ENCODE data around the gene CLTB. TPM values are rescaled to one million over a fixed set of nuclear protein-coding genes. Genes with fewer than 3 reads are reported as not detected.

Gene CLTB
- total and polyA plus RNA-seq, 2 of the 4 experiments (the other 2 are of a cell fraction) = 87.6 to 99.9 TPM

DNA sequence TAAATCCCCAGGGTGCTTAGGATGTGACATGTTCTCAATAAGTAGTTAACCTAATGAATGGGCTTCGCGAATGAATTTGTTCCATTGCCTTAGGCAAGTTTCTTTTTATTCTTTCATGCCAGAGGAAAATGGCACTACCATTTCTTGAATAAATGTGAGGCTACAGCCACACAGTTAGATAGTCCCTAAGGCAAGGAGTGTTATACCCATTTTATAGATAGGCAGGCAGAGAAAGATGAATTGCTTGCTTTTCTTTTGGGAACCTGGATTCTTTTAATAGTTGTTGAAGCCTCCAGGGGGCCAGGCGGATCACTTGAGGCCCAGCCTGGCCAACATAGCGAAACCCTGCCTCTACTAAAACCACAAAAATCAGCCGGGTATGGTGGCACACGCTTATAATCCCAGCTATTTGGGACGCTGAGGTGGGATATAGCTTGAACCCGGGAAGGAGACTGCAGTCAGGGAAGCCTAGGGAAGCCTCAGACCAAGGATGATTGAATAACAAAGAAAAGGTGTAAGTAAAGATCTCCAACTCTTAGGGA is 28.9 kb downstream of the CLTB start:
- H4K8ac ChIP-seq (ENCODE audit: low read depth in 2 of 2, low read length in 2 of 2) = peak overlapping the region; percentile 11 to 45; a peak in 2 of 4 replicates
- DNase-seq (no peak), ATAC-seq (ENCODE audit: low read depth) (no peak)
- H3K56ac ChIP-seq (ENCODE audit: extremely low read depth, insufficient read depth, low read length) = peak overlapping the region; percentile 53; the same call in 1 of the 2 replicates
- no peak overlapping the region for H2BK15ac ChIP-seq (ENCODE audit: low read depth, low read length)
- no peak overlapping the region for H3K14ac ChIP-seq (replicated peaks; ENCODE audit: low read depth, low read length)
- ChIA-PET CTCF (no interaction called here), POLR2A (ENCODE audit: unreplicated experiment) (no interaction called here)
- no peak overlapping the region for H2BK5ac ChIP-seq (ENCODE audit: low read depth, low read length, poor library complexity, severe bottlenecking)
- dilution Hi-C loops (cut with HindIII; ENCODE audit: low sequenced_read_pairs, unreplicated experiment) (no loop called here), intact Hi-C loops (cut with micrococcal nuclease) (no loop called here), in situ Hi-C loops (cut with MboI; ENCODE audit: low sequenced_read_pairs) (no loop called here)
- peak overlapping the region; percentile 59 for H3K4me3 ChIP-seq (ENCODE audit: insufficient read depth, low read depth, low read length)
- peak overlapping the region; percentile 91 for H3K4me2 ChIP-seq (ENCODE audit: low read depth, low read length)
- peak overlapping the region; percentile 93 for H2AK9ac ChIP-seq (replicated peaks; ENCODE audit: low read depth, low read length, poor library complexity)
- no peak overlapping the region for H4K5ac ChIP-seq (ENCODE audit: low read depth, low read length)
- H3K9me1 ChIP-seq (ENCODE audit: insufficient read depth, low read length) = no peaks in the 10 kb centered on the region; the same call in 1 of the 2 replicates
- H3K79me1 ChIP-seq (ENCODE audit: low read depth in 1 of 2, low read length in 2 of 2) = peaks cover 9 to 49% of the 10 kb centered on the region in 2 experiments; a peak in 3 of 4 replicates
- no peak overlapping the region for H4K91ac ChIP-seq (ENCODE audit: insufficient read depth, low read depth, low read length)
- no peaks in the 10 kb centered on the region for H3K9me3 ChIP-seq (ENCODE audit: control insufficient read depth, insufficient read depth, low read length)
- no peak overlapping the region for H3K18ac ChIP-seq (ENCODE audit: low read depth, low read length)
- no TSS peak for BruUV-seq (replicated peaks)
- H3K9ac ChIP-seq (ENCODE audit: low read depth, low read length) = peak overlapping the region; percentile 73
- no peak overlapping the region for H2AK5ac ChIP-seq (ENCODE audit: low read depth, low read length)
- H2AFZ ChIP-seq (replicated peaks; ENCODE audit: low read length, poor library complexity) = no peak overlapping the region
- H3K4ac ChIP-seq (ENCODE audit: low read depth, low read length) = peak overlapping the region; percentile 52; the same call in 1 of the 2 replicates
- H2BK20ac ChIP-seq (ENCODE audit: low read depth, low read length) = no peak overlapping the region
- peaks cover 37% of the 10 kb centered on the region for H3K36me3 ChIP-seq (ENCODE audit: control insufficient read depth, insufficient read depth, low read length)
- H4K20me1 ChIP-seq (ENCODE audit: insufficient read depth, low read length) = peaks cover 3% of the 10 kb centered on the region; the same call in 1 of the 2 replicates
- no CpG with 5 or more reads among the region's 8 CpGs for WGBS, 2 experiments (ENCODE audit: extremely low coverage in 2 of 2, insufficient read length in 1 of 2)
- peak overlapping the region; percentile 21; the same call in 1 of the 2 replicates for H3K27ac ChIP-seq (ENCODE audit: insufficient read depth, low read length)
- no peaks in the 10 kb centered on the region for H3K4me1 ChIP-seq (ENCODE audit: control insufficient read depth, insufficient read depth, low read length)
- H2BK120ac ChIP-seq (ENCODE audit: low read depth, low read length) = no peak overlapping the region
- H3K27me3 ChIP-seq (ENCODE audit: control insufficient read depth, insufficient read depth, low read length) = no peaks in the 10 kb centered on the region
- no peak overlapping the region for H3K23ac ChIP-seq (ENCODE audit: low read depth, low read length)
- no peak for TF ChIP-seq BHLHE40 (IDR thresholded peaks at IDR 0.05; ENCODE audit: low read depth, low read length)
- TF ChIP-seq MAZ (IDR thresholded peaks at IDR 0.05; ENCODE audit: borderline replicate concordance, low read depth, low read length) = no peak
- no peak for TF ChIP-seq FOS (IDR thresholded peaks at IDR 0.05; ENCODE audit: low read depth, low read length)

Data from IMR-90 (cell line).